DND-41 (cell line): ENCODE results near the gene ZNF668.
"Not testable (repeated sequence)": the region's sequence is repeated elsewhere in the genome, so short reads cannot be mapped to it uniquely, and the experiment has no call there.

ENCODE experiments used
- ATAC-seq: fragments of 200-7000 bp; cut with Tn5 transposase; 3 replicates; pipeline ENCODE4 v1.9.1; 2021; ENCODE audit warnings: low read depth; ENCODE audit not compliant: insufficient read depth
- DNase-seq: peaks from one replicate; pipeline ENCODE4 v3.0.0-alpha.2; 2020
- H2AFZ ChIP-seq: 2 replicates; pipeline ENCODE4 v1.6.0; 2012; ENCODE audit warnings: low read depth, low read length
- H3K27ac ChIP-seq: 2 replicates; pipeline ENCODE4 v1.5.1; 2012; ENCODE audit warnings: low read length, inconsistent platforms
- H3K27me3 ChIP-seq: fragments of 200-600 bp; sonication (generic); 2 replicates; pipeline ENCODE4 v1.6.0; 2012; ENCODE audit warnings: low read length, mild to moderate bottlenecking, inconsistent platforms; ENCODE audit not compliant: insufficient read depth, poor library complexity
- H3K36me3 ChIP-seq: 2 replicates; pipeline ENCODE4 v1.5.1; 2012; ENCODE audit warnings: low read length, inconsistent platforms; ENCODE audit not compliant: insufficient read depth
- H3K4me1 ChIP-seq: 2 replicates; pipeline ENCODE4 v1.5.1; 2012; ENCODE audit warnings: mild to moderate bottlenecking, low read length; ENCODE audit not compliant: insufficient read depth
- H3K4me2 ChIP-seq: 2 replicates; pipeline ENCODE4 v1.6.0; 2012; ENCODE audit warnings: mild to moderate bottlenecking, moderate library complexity, low read length, inconsistent platforms; ENCODE audit not compliant: insufficient read depth
- H3K4me3 ChIP-seq, 2 experiments: fragments of 200-600 bp in 1 of 2; shearing (Covaris generic) in 1 of 2; 2 replicates each; pipeline ENCODE4 v1.5.1; 2012 to 2016; ENCODE audit warnings: inconsistent platforms in 2 of 2, low read length in 2 of 2, mild to moderate bottlenecking in 2 of 2, low read depth in 1 of 2, moderate library complexity in 1 of 2
- H3K79me2 ChIP-seq: 2 replicates; pipeline ENCODE4 v1.6.0; 2012; ENCODE audit warnings: low read length, inconsistent platforms; ENCODE audit not compliant: insufficient read depth
- H3K9ac ChIP-seq: 2 replicates; pipeline ENCODE4 v1.6.0; 2012; ENCODE audit warnings: low read depth, mild to moderate bottlenecking, inconsistent platforms, low read length, moderate library complexity
- H3K9me3 ChIP-seq: 2 replicates; pipeline ENCODE4 v1.5.1; 2012; ENCODE audit warnings: low read length, moderate library complexity, mild to moderate bottlenecking, inconsistent platforms; ENCODE audit not compliant: insufficient read depth, severe bottlenecking
- H4K20me1 ChIP-seq: 2 replicates; pipeline ENCODE4 v1.6.0; 2012; ENCODE audit warnings: low read length; ENCODE audit not compliant: insufficient read depth
- EZH2 ChIP-seq: IDR thresholded peaks from 3 replicates; pipeline ENCODE4 v1.6.1; 2012; ENCODE audit warnings: borderline replicate concordance, low read depth, mild to moderate bottlenecking, moderate library complexity, low read length, inconsistent platforms; ENCODE audit not compliant: severe bottlenecking
- TF ChIP-seq, protein P1 (sequence below): IDR thresholded peaks from 2 replicates; pipeline ENCODE4 v1.5.1; 2012; ENCODE audit warnings: borderline replicate concordance, low read length, moderate library complexity, mild to moderate bottlenecking; ENCODE audit not compliant: poor library complexity, severe bottlenecking; ENCODE audit errors: extremely low read depth

The ZNF668 gene

DNA sequence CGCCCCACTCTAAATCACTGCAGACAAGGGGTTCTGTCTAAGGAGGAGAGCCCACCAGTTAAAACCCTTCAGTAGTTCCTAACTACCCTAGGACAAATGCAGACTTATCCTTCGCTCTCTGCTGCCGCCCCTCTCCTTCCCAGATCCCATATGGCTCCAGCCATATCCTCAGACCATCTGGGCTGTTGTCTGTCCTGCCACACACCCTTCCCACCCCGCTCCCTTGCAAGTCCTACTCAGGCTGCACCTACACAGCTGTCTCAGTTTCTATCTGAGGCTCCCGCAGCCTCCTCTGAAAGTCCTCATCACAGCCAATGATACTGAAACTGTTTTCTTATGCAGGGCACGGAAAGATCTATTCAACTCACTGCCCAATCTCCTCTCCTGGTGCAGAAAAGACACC is 33.4 kb upstream of the ZNF668 start:
- peak overlapping the region; percentile 92 for H2AFZ ChIP-seq
- H3K9me3 ChIP-seq: no peaks in the 10 kb centered on the region
- peaks cover 33% of the 10 kb centered on the region for H3K36me3 ChIP-seq
- ATAC-seq: no peak
- no peak for DNase-seq
- H3K4me1 ChIP-seq: peaks cover 25% of the 10 kb centered on the region
- peak overlapping the region; percentile 71; the same call in 1 of the 2 replicates for H3K27ac ChIP-seq
- H3K27me3 ChIP-seq: no peaks in the 10 kb centered on the region
- peak overlapping the region; percentile 87 for H3K4me2 ChIP-seq
- peaks cover 19% of the 10 kb centered on the region for H3K79me2 ChIP-seq
- H3K4me3 ChIP-seq: peak overlapping the region; percentile 74 to 83; a peak in 3 of 4 replicates
- H3K9ac ChIP-seq: peak overlapping the region; percentile 85
- TF ChIP-seq, protein P1, sequence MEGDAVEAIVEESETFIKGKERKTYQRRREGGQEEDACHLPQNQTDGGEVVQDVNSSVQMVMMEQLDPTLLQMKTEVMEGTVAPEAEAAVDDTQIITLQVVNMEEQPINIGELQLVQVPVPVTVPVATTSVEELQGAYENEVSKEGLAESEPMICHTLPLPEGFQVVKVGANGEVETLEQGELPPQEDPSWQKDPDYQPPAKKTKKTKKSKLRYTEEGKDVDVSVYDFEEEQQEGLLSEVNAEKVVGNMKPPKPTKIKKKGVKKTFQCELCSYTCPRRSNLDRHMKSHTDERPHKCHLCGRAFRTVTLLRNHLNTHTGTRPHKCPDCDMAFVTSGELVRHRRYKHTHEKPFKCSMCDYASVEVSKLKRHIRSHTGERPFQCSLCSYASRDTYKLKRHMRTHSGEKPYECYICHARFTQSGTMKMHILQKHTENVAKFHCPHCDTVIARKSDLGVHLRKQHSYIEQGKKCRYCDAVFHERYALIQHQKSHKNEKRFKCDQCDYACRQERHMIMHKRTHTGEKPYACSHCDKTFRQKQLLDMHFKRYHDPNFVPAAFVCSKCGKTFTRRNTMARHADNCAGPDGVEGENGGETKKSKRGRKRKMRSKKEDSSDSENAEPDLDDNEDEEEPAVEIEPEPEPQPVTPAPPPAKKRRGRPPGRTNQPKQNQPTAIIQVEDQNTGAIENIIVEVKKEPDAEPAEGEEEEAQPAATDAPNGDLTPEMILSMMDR: no peak
- no peak for TF ChIP-seq EZH2
- H4K20me1 ChIP-seq: no peaks in the 10 kb centered on the region

DNA sequence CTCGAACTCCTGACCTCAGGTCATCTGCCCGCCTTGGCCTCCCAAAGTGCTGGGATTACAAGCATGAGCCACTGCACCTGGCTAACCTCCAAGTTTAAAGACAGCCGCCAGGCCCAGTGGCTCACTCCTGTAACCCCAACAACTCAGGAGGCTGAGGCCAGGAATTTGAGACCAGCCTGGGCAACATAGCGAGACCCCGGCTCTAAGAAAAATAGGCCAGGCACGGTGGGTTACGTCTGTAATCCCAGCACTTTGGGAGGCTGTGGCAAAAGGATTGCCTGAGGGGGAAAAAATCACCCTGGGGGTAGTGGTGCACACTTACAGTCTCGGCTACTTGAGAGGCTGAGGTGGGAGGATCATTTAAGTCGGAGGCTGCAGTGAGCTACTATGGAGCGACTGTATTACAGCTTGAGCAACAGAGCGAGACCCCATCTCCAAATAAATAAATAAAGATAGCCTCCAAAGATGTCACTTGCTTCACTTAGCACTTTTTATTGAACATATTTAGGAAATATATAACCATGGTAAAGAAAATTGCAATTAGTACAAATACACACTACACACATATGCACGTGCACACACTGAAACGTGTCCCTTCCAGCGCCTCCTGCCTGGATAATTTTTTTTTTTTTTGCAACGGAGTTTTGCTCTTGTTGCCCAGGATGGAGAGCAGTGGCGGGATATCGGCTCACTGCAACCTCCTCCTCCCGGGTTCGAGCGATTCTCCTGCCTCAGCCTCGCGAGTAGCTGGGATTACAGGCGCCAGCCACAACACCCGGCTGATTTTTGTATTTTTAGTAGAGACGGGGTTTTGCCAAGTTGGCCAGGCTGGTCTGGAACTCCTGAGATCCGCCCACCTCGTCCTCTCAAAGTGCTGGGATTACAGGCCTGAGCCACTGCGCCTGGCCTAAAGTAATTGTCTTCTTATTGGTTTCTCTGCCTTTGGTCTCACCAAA is 32.7 kb upstream of the ZNF668 start:
- H3K4me2 ChIP-seq: peak overlapping the region; percentile 87
- no peaks in the 10 kb centered on the region for H3K27me3 ChIP-seq
- H3K4me3 ChIP-seq: no peak overlapping the region; a peak in 1 of 4 replicates
- DNase-seq (no peak), ATAC-seq (no peak)
- peak overlapping the region; percentile 85; the same call in 1 of the 2 replicates for H3K9ac ChIP-seq
- peaks cover 25% of the 10 kb centered on the region for H3K4me1 ChIP-seq
- H3K79me2 ChIP-seq: peaks cover 19% of the 10 kb centered on the region
- peak overlapping the region; percentile 71; the same call in 1 of the 2 replicates for H3K27ac ChIP-seq
- H3K9me3 ChIP-seq: no peaks in the 10 kb centered on the region
- peak overlapping the region; percentile 92 for H2AFZ ChIP-seq
- no peak for TF ChIP-seq EZH2
- TF ChIP-seq, protein P1: no peak
- H3K36me3 ChIP-seq: peaks cover 26% of the 10 kb centered on the region
- H4K20me1 ChIP-seq: no peaks in the 10 kb centered on the region

DNA sequence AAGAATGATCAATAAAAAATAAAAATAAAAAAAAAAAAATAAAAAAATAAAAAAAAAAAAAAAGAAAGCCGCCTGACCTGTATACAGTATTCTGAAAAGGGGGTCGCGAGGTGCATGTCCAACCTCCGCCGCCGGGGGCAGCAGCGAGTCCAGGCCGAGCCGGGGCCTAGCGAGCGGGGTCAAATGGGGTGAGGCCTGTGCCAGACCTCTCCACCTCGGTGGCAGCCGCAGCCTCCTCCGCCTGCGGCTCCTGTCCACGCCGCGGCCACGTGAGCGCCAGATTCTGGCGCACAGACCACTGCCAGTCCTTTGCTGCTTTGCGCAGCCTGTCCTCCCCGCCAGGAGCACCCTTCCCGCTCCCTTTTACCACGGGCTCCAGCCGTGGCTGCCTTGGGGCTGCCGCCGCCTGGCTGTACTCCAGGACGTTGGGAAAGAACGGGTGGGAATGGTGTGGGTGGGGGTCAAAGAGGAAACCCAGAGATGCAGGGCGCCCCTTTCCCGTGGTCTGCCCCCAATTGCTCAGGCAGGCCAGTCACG is 31.7 kb upstream of the ZNF668 start:
- Histone ChIP-seq H3K4me1 (peaks cover 25% of the 10 kb centered on the region), H4K20me1 (no peaks in the 10 kb centered on the region), H3K36me3 (peaks cover 16% of the 10 kb centered on the region), H3K4me3 (no peak overlapping the region), H3K9me3 (no peaks in the 10 kb centered on the region), H2AFZ (no peak overlapping the region), H3K4me2 (no peak overlapping the region), H3K9ac (no peak overlapping the region), H3K27me3 (no peaks in the 10 kb centered on the region), H3K79me2 (peaks cover 19% of the 10 kb centered on the region), H3K27ac (no peak overlapping the region)
- ATAC-seq (no peak), DNase-seq (peak; percentile 52)
- no peak for TF ChIP-seq EZH2
- TF ChIP-seq, protein P1: peak; percentile 65

DNA sequence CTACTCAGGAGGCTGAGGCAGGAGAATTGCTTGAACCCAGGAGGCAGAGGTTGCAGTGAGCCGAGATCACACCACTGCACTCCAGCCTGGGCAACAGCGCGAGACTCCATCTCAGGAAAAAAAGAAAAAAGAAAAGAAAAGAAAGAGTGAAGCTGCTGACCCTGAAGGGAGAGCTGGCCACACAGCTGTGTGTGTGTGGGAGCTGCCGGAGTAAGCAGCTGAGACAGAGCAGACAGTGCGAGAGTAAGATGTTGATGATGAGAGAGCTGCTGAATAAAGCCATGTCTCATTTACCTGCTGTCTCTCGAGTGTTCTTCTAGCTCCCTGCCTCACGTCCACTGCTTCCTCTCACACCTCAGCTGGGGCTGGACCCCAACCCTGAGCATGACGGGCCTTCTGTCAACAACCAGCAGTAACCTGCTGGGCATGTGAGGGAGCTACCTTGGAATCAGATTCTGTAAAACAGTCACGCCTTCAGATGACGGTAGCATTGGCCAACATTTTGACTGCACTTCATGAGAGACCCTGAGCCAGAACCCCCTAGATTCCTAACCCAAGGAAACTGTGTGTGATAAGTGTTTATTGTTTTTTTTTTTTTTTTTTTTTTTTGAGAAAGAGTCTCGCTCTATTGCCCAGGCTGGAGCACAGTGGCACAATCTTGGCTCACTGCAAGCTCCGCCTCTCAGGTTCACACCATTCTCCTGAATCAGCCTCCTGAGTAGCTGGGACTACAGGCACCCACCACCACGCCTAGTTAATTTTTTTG is 27.0 kb upstream of the ZNF668 start:
- DNase-seq, H3K36me3 ChIP-seq, H3K27me3 ChIP-seq, H3K79me2 ChIP-seq, H3K9me3 ChIP-seq, H3K4me1 ChIP-seq, H4K20me1 ChIP-seq, H2AFZ ChIP-seq, ATAC-seq, H3K27ac ChIP-seq, H3K4me2 ChIP-seq, H3K9ac ChIP-seq, H3K4me3 ChIP-seq: not testable (repeated sequence)
